K562 (cell line): ENCODE results near the gene GCA. TPM values are rescaled to one million over a fixed set of nuclear protein-coding genes. Genes with fewer than 3 reads are reported as not detected.

Experiments
- ATAC-seq: fragments of 200-7000 bp; cut with Tn5 transposase; 3 replicates; pipeline ENCODE4 v1.9.1; 2020; ENCODE audit warnings: moderate library complexity
- BruUV-seq: library from RNA; stranded (reverse); fragments of 400-500 nt; replicated peaks from 2 replicates; lab custom pipeline; 2021; lab: Mats Ljungman, UMichigan
- CTCF ChIA-PET: fragments of 300-600 bp; formaldehyde crosslinking; extraction: SDS; loops from one replicate; lab custom pipeline; 2021; ENCODE audit warnings: low intra/inter-chr PET ratio; lab: Yijun Ruan, JAX
- POLR2A ChIA-PET: fragments of 300-600, 350-650 bp; sonication (Branson Sonifier 250); formaldehyde crosslinking; extraction: SDS; loops from one replicate; lab custom pipeline; 2021; ENCODE audit warnings: antibody characterized with exemption, inconsistent platforms; lab: Yijun Ruan, JAX
- DNase-seq, 4 experiments: peaks; one replicate each; pipeline versions ENCODE4 v3.0.0 to v3.0.0-alpha.2; 2011 to 2018; ENCODE audit warnings: low spot score in 3 of 4, mixed read lengths in 3 of 4; ENCODE audit errors: extremely low read depth in 1 of 4
- FAIRE-seq: peaks from 2 replicates; lab custom pipeline; 2011; peaks lifted over from hg19 to GRCh38; lab: Jason Lieb, UNC
- H2AFZ ChIP-seq: 2 replicates; pipeline ENCODE4 v1.6.0; 2011; ENCODE audit warnings: low read depth, low read length, control low read depth, inconsistent platforms
- H3K27ac ChIP-seq: fragments of 200-600 bp; 3 replicates; pipeline ENCODE4 v1.8.0; 2011; ENCODE audit warnings: low read depth, mild to moderate bottlenecking, control low read depth, inconsistent platforms, low read length, moderate library complexity, mixed read lengths; ENCODE audit errors: extremely low read depth
- H3K27me3 ChIP-seq, 2 experiments: fragments of 300-600 bp in 1 of 2; 2 replicates in 1 of 2; 3 replicates in 1 of 2; pipeline versions ENCODE4 v1.6.0 to v1.8.0; 2011; ENCODE audit warnings: inconsistent platforms in 2 of 2, low read length in 2 of 2, mild to moderate bottlenecking in 1 of 2, mixed read lengths in 1 of 2, moderate library complexity in 1 of 2; ENCODE audit not compliant: control insufficient read depth in 2 of 2, insufficient read depth in 2 of 2
- H3K36me3 ChIP-seq: fragments of 300-600 bp; 3 replicates; pipeline ENCODE4 v1.8.0; 2011; ENCODE audit warnings: mild to moderate bottlenecking, low read length, inconsistent platforms; ENCODE audit not compliant: control insufficient read depth, insufficient read depth
- H3K4me1 ChIP-seq, 2 experiments: fragments of 200-600 bp in 1 of 2; replicated peaks in 1 of 2; 2 replicates in 1 of 2; 3 replicates in 1 of 2; pipeline versions ENCODE4 v1.5.1 to v1.8.0; 2011; ENCODE audit warnings: inconsistent platforms in 2 of 2, low read length in 2 of 2, mild to moderate bottlenecking in 1 of 2, mixed read lengths in 1 of 2, moderate library complexity in 1 of 2; ENCODE audit not compliant: control insufficient read depth in 2 of 2, insufficient read depth in 2 of 2
- H3K4me2 ChIP-seq: 2 replicates; pipeline ENCODE4 v1.6.1; 2011; ENCODE audit warnings: low read length, control low read depth, inconsistent platforms, mixed read lengths; ENCODE audit not compliant: insufficient read depth
- H3K4me3 ChIP-seq: fragments of 200-600 bp; sonication (generic), shearing (Covaris generic); 2 replicates; pipeline ENCODE4 v1.5.1; 2016; ENCODE audit warnings: control low read depth, inconsistent platforms
- H3K79me2 ChIP-seq: fragments of 200-600 bp; 3 replicates; pipeline ENCODE4 v1.8.0; 2011; ENCODE audit warnings: low read length, inconsistent platforms; ENCODE audit not compliant: control insufficient read depth, insufficient read depth
- H3K9ac ChIP-seq, 2 experiments: 2 replicates each; pipeline versions ENCODE4 v1.6.0 to v1.6.1; 2011; ENCODE audit warnings: low read depth in 2 of 2, low read length in 2 of 2, control low read depth in 1 of 2, inconsistent platforms in 1 of 2, mild to moderate bottlenecking in 1 of 2, mixed read lengths in 1 of 2; ENCODE audit not compliant: insufficient read depth in 1 of 2
- H3K9me1 ChIP-seq: one replicate; pipeline ENCODE4 v1.6.0; 2011; ENCODE audit warnings: inconsistent platforms, mild to moderate bottlenecking, low read length, moderate library complexity; ENCODE audit not compliant: control insufficient read depth, insufficient read depth
- H3K9me3 ChIP-seq: replicated peaks from 2 replicates; pipeline ENCODE4 v1.5.1; 2011; ENCODE audit warnings: low read depth, low read length, inconsistent platforms; ENCODE audit not compliant: control insufficient read depth, insufficient read depth
- H4K20me1 ChIP-seq: replicated peaks from 2 replicates; pipeline ENCODE4 v1.6.1; 2011; ENCODE audit warnings: low read length, inconsistent platforms, mixed read lengths; ENCODE audit not compliant: control insufficient read depth, insufficient read depth
- ADNP ChIP-seq: fragments of 200-800 bp; sonication (Bioruptor generic); IDR thresholded peaks from 2 replicates; pipeline ENCODE4 v1.6.1; 2016; ENCODE audit warnings: missing genetic modification characterization, missing compliant biosample characterization
- CBFA2T3 ChIP-seq: fragments of 450-650 bp; IDR thresholded peaks from 2 replicates; pipeline ENCODE4 v1.6.1; 2017
- DMBX1 ChIP-seq: fragments of 250-450 bp; sonication (Bioruptor Pico); IDR thresholded peaks from 2 replicates; pipeline ENCODE4 v1.8.0; 2022; ENCODE audit warnings: inconsistent platforms, mild to moderate bottlenecking, moderate library complexity, borderline replicate concordance
- ESRRA ChIP-seq: fragments of 450-650 bp; IDR thresholded peaks from 2 replicates; pipeline ENCODE4 v1.6.1; 2014; ENCODE audit warnings: low read depth, mild to moderate bottlenecking, moderate library complexity, borderline replicate concordance
- EWSR1 ChIP-seq: fragments of 450-650 bp; IDR thresholded peaks from 2 replicates; pipeline ENCODE4 v1.6.1; 2018; ENCODE audit warnings: borderline replicate concordance, mild to moderate bottlenecking, low read depth, moderate library complexity; ENCODE audit not compliant: partially characterized antibody
- HDAC2 ChIP-seq: fragments of 450-650 bp; IDR thresholded peaks from 2 replicates; pipeline ENCODE4 v1.6.1; 2016; ENCODE audit warnings: mild to moderate bottlenecking
- KLF6 ChIP-seq: fragments of 250-450 bp; sonication (Bioruptor Pico); IDR thresholded peaks from 2 replicates; pipeline ENCODE4 v1.4.0; 2020; ENCODE audit warnings: mild to moderate bottlenecking, moderate library complexity, borderline replicate concordance
- MEF2A ChIP-seq: IDR thresholded peaks from 2 replicates; pipeline ENCODE4 v1.6.1; 2011; ENCODE audit warnings: low read depth, mild to moderate bottlenecking, low read length, moderate library complexity; ENCODE audit not compliant: control insufficient read depth
- MEF2D ChIP-seq: conservative IDR thresholded peaks from 2 replicates; pipeline ENCODE4 v1.6.1; 2016; ENCODE audit warnings: low read depth, missing genetic modification characterization, missing compliant biosample characterization
- NFATC3 ChIP-seq: fragments of 450-650 bp; IDR thresholded peaks from 2 replicates; pipeline ENCODE4 v1.6.1; 2017; ENCODE audit warnings: mild to moderate bottlenecking
- NFE2 ChIP-seq: IDR thresholded peaks from 2 replicates; pipeline ENCODE4 v1.6.1; 2014; ENCODE audit warnings: antibody characterized with exemption, low read depth
- POLR3G ChIP-seq: IDR thresholded peaks from 2 replicates; pipeline ENCODE4 v1.6.1; 2011; ENCODE audit not compliant: insufficient read length, insufficient replicate concordance; ENCODE audit errors: extremely low read depth
- SIN3A ChIP-seq, 2 experiments: fragments of 150-350 bp in 1 of 2; IDR thresholded peaks; 2 replicates each; pipeline ENCODE4 v1.6.1; 2011 to 2016; ENCODE audit warnings: borderline replicate concordance in 2 of 2, low read depth in 2 of 2, low read length in 2 of 2, mild to moderate bottlenecking in 2 of 2, moderate library complexity in 2 of 2; ENCODE audit not compliant: control insufficient read depth in 1 of 2
- SMARCC2 ChIP-seq: fragments of 450-650 bp; IDR thresholded peaks from 2 replicates; pipeline ENCODE4 v1.6.1; 2017; ENCODE audit warnings: antibody characterized with exemption, moderate library complexity, mild to moderate bottlenecking, low read depth
- SNRNP70 ChIP-seq: fragments of 200-400 bp; formaldehyde crosslinking; optimal IDR thresholded peaks from 2 replicates; pipeline ENCODE3; 2017; ENCODE audit warnings: low read depth, low read length
- TAF9B ChIP-seq: fragments of 450-650 bp; IDR thresholded peaks from 2 replicates; pipeline ENCODE4 v1.6.1; 2018; ENCODE audit warnings: mild to moderate bottlenecking; ENCODE audit not compliant: partially characterized antibody
- TAL1 ChIP-seq: fragments of 450-650 bp; IDR thresholded peaks from 2 replicates; pipeline ENCODE4 v1.6.1; 2016; ENCODE audit warnings: mild to moderate bottlenecking
- TBL1XR1 ChIP-seq, 2 experiments: IDR thresholded peaks; 2 replicates each; pipeline ENCODE4 v1.6.1; 2012; ENCODE audit warnings: improper control_type of control experiment in 2 of 2, low read length in 2 of 2, mild to moderate bottlenecking in 1 of 2
- ZNF121 ChIP-seq: sonication (generic); formaldehyde crosslinking; conservative IDR thresholded peaks from 2 replicates; pipeline ENCODE4 v1.8.0; 2022; ENCODE audit warnings: missing genetic modification reagents
- WGBS: fragments of 100-300 bp; shearing (Covaris generic); methylation state at CpG from one replicate; pipeline ENCODE4 v1.1.6; 2016; ENCODE audit warnings: low coverage, mixed read lengths; ENCODE audit not compliant: insufficient coverage; ENCODE audit errors: missing lambda C conversion rate; 5-methylcytosine and 5-hydroxymethylcytosine counted together
- in situ Hi-C: fragments of 300-500 bp; cut with MboI; formaldehyde crosslinking; loops from 4 replicates; pipeline ENCODE4 v1.15.0; 2018; ENCODE audit warnings: inconsistent platforms, mixed read lengths
- intact Hi-C: fragments of 100-400 bp; cut with micrococcal nuclease; formaldehyde crosslinking; loops from 2 replicates; pipeline ENCODE4 v1.14.2; 2022
- polyA plus RNA-seq, 8 experiments: library from polyadenylated mRNA; depleted of rRNA in 4 of 8; stranded (reverse) in 5 of 8; unstranded in 3 of 8; fragments of >200 nt; fragmentation: Nextera tagmentation in 2 of 8; fragmentation: Illumina TruSeq in 1 of 8; extraction: Ambion mirVana in 2 of 8; extraction: Trizol in 1 of 8; gene quantifications; 2 replicates each; pipeline versions ENCODE4 v1.2.1 to v1.2.3, GENCODE V29; 2011 to 2014; ENCODE audit warnings: inconsistent platforms in 1 of 8, missing spikeins in 1 of 8
- total RNA-seq, 7 experiments: library from RNA; depleted of rRNA in 6 of 7; stranded (reverse); fragments of >200 nt in 6 of 7; fragmentation: Illumina TruSeq in 2 of 7; extraction: Trizol in 2 of 7; gene quantifications; 2 replicates each; pipeline versions ENCODE4 v1.2.1 to v1.2.3, GENCODE V29; 2011 to 2021; ENCODE audit warnings: low replicate concordance in 1 of 7
- TF ChIP-seq, protein P1 (sequence below): fragments of 450-650 bp; formaldehyde crosslinking; IDR thresholded peaks from 2 replicates; pipeline ENCODE4 v1.4.0; 2020; ENCODE audit warnings: mild to moderate bottlenecking, moderate library complexity

The GCA gene
- total and polyA plus RNA-seq, 9 of the 15 experiments (the other 6 are each of a cell fraction or from before 2014, with no cell fraction given) = 0.24 to 0.79 (median 0.41) TPM; not detected in 1

GRCh38 chr2:162403884-162404283, 60.0 kb downstream of the GCA start:
- H4K20me1 ChIP-seq = no peaks in the 10 kb centered on the region
- FAIRE-seq (no peak), ATAC-seq (no peak), DNase-seq (no peak)
- H3K27ac ChIP-seq = no peak overlapping the region
- H3K27me3 ChIP-seq = no peaks in the 10 kb centered on the region
- intact Hi-C loops (no loop called here), in situ Hi-C loops (no loop called here)
- ChIA-PET CTCF (no interaction called here), POLR2A (no interaction called here)
- no peaks in the 10 kb centered on the region for H3K79me2 ChIP-seq
- no peaks in the 10 kb centered on the region for H3K9me1 ChIP-seq
- TF ChIP-seq SNRNP70 (no peak), ADNP (tag) (no peak), EWSR1 (no peak), MEF2A (no peak), ZNF121 (CRISPR knock-in tag) (no peak), NFATC3 (no peak), TBL1XR1 (IDR thresholded peaks at IDR 0.05; ENCODE audit: low read length in 2 of 2) (no peak), DMBX1 (CRISPR knock-in tag) (no peak), SIN3A (IDR thresholded peaks at IDR 0.05; ENCODE audit: borderline replicate concordance in 2 of 2, control insufficient read depth in 1 of 2, low read depth in 2 of 2, low read length in 2 of 2) (no peak), TAL1 (no peak), CBFA2T3 (no peak), SMARCC2 (no peak), NFE2 (no peak), POLR3G (no peak), ESRRA (no peak), KLF6 (CRISPR knock-in tag) (no peak), MEF2D (tag) (no peak), HDAC2 (no peak), TAF9B (no peak)
- TF ChIP-seq, protein P1, sequence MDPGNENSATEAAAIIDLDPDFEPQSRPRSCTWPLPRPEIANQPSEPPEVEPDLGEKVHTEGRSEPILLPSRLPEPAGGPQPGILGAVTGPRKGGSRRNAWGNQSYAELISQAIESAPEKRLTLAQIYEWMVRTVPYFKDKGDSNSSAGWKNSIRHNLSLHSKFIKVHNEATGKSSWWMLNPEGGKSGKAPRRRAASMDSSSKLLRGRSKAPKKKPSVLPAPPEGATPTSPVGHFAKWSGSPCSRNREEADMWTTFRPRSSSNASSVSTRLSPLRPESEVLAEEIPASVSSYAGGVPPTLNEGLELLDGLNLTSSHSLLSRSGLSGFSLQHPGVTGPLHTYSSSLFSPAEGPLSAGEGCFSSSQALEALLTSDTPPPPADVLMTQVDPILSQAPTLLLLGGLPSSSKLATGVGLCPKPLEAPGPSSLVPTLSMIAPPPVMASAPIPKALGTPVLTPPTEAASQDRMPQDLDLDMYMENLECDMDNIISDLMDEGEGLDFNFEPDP (CRISPR knock-in tag) = no peak
- no peaks in the 10 kb centered on the region for H3K9me3 ChIP-seq
- no peak overlapping the region for H3K9ac ChIP-seq
- BruUV-seq = no TSS peak
- H3K4me1 ChIP-seq = no peaks in the 10 kb centered on the region
- H3K36me3 ChIP-seq = no peaks in the 10 kb centered on the region
- WGBS = 13% methylated on average over 1 of the region's 1 CpG
- no peak overlapping the region for H2AFZ ChIP-seq
- no peak overlapping the region for H3K4me2 ChIP-seq
- H3K4me3 ChIP-seq = no peak overlapping the region
